ENCODE results near the gene CCDC24. TPM values are rescaled to one million over a fixed set of nuclear protein-coding genes. Genes with fewer than 3 reads are reported as not detected.

CCDC24 gene
- total and polyA plus RNA-seq, 9 of the 15 experiments (the other 6 are each of a cell fraction or from before 2014, with no cell fraction given): 0.31 to 4.5 (median 1.5) TPM

- no peak for TF ChIP-seq MAZ (CRISPR knock-in tag; conservative IDR thresholded peaks at IDR 0.05 in 1 of 2, IDR thresholded peaks at IDR 0.05 in 1 of 2)
- no peak for TF ChIP-seq GATAD2B (IDR thresholded peaks at IDR 0.05; ENCODE audit: borderline replicate concordance)
- TF ChIP-seq NFYB (IDR thresholded peaks at IDR 0.05; ENCODE audit: extremely low read depth, insufficient read length): no peak
- no peak for TF ChIP-seq USF1 (CRISPR knock-in tag; IDR thresholded peaks at IDR 0.05)
- TF ChIP-seq ARHGAP35 (IDR thresholded peaks at IDR 0.05; ENCODE audit: partially characterized antibody): no peak
- no peak for TF ChIP-seq ZNF639 (CRISPR knock-in tag; conservative IDR thresholded peaks at IDR 0.05 in 1 of 2, IDR thresholded peaks at IDR 0.05 in 1 of 2)
- no peak for TF ChIP-seq HEY1 (CRISPR knock-in tag; IDR thresholded peaks at IDR 0.05; ENCODE audit: borderline replicate concordance)
- no peak for TF ChIP-seq ERF (CRISPR knock-in tag; IDR thresholded peaks at IDR 0.05)
- TF ChIP-seq HDAC3 (IDR thresholded peaks at IDR 0.05; ENCODE audit: borderline replicate concordance, partially characterized antibody): no peak
- no peak for TF ChIP-seq DNMT1 (IDR thresholded peaks at IDR 0.05)
- no peak for TF ChIP-seq DDX20 (tag; IDR thresholded peaks at IDR 0.05; ENCODE audit: low read depth)
- no peak for TF ChIP-seq RBM22 (IDR thresholded peaks at IDR 0.05; ENCODE audit: low read depth, low read length, poor library complexity, severe bottlenecking)
- 0 out of 2 replicates have a peak, but pooled peaks have one; percentile 38 for TF ChIP-seq ZNF316 (IDR thresholded peaks at IDR 0.05)
- peak; percentile 72 for TF ChIP-seq DPF2 (IDR thresholded peaks at IDR 0.05)
- TF ChIP-seq ZNF175 (CRISPR knock-in tag; IDR thresholded peaks at IDR 0.05; ENCODE audit: low read depth): no peak
- no peak for TF ChIP-seq ZNF384 (IDR thresholded peaks at IDR 0.05; ENCODE audit: low read depth, low read length)
- no peak for TF ChIP-seq KDM5B (IDR thresholded peaks at IDR 0.05; ENCODE audit: insufficient replicate concordance, low read depth, low read length)
- no peak for TF ChIP-seq BRF2 (IDR thresholded peaks at IDR 0.05; ENCODE audit: borderline replicate concordance, insufficient read depth, insufficient read length)
- TF ChIP-seq MEF2D (tag; conservative IDR thresholded peaks at IDR 0.05; ENCODE audit: low read depth): no peak
- no peak for TF ChIP-seq ZNF655 (CRISPR knock-in tag; IDR thresholded peaks at IDR 0.05)
- no peak for TF ChIP-seq ZEB2 (IDR thresholded peaks at IDR 0.05)
- TF ChIP-seq ZFX (CRISPR knock-in tag; IDR thresholded peaks at IDR 0.05): no peak
- TF ChIP-seq FUS (optimal IDR thresholded peaks at IDR 0.05; ENCODE audit: low read depth, low read length): no peak
These were observed 47.7 kb downstream of the CCDC24 start (continued) for GRCh38 chr1:44038876-44039657.
